ENCODE measurements around the gene LAMA5. TPM values are rescaled to one million over a fixed set of nuclear protein-coding genes. Genes with fewer than 3 reads are reported as not detected.

The LAMA5 gene
- total and polyA plus RNA-seq, 5 donors from 2014 or later, result 0.30 to 0.91 TPM; not detected in 3

- Histone ChIP-seq H3K27me3 (ENCODE audit: control insufficient read depth, insufficient read depth, low read length) (no peaks in the 10 kb centered on the region), H3K4me3 (ENCODE audit: low read depth, low read length) (no peak overlapping the region), H3K9me3 (ENCODE audit: control insufficient read depth in 2 of 2, low read length in 2 of 2) (no peaks in the 10 kb centered on the region), H3K4me1 (ENCODE audit: control insufficient read depth, insufficient read depth, low read length, poor library complexity, severe bottlenecking) (no peaks in the 10 kb centered on the region), H3K27ac (ENCODE audit: insufficient read depth, low read length, poor library complexity, severe bottlenecking) (no peak overlapping the region), H3K36me3 (ENCODE audit: control insufficient read depth, insufficient read depth, low read length) (peaks cover 66% of the 10 kb centered on the region)
- H3K36me3 Mint-ChIP-seq, result peaks cover 30% of the 10 kb centered on the region
- H3K9me3 Mint-ChIP-seq, result no peaks in the 10 kb centered on the region
- no peaks in the 10 kb centered on the region for H3K27me3 Mint-ChIP-seq
- H3K4me1 Mint-ChIP-seq, result peaks cover 0 to 3% (median 1%) of the 10 kb centered on the region in 4 donors
- H3K4me3 Mint-ChIP-seq, result no peak overlapping the region
- no peak for ATAC-seq (ENCODE audit: low read depth in 2 of 2)
- no peak overlapping the region for H3K27ac Mint-ChIP-seq
- DNase-seq, result no peak
Observed at GRCh38 chr20:62269871-62270270, 97.2 kb downstream of the LAMA5 start.

GRCh38 chr20:62269378-62269777, 97.7 kb downstream of the LAMA5 start:
- H3K9me3 ChIP-seq (ENCODE audit: control insufficient read depth in 2 of 2, low read length in 2 of 2), result no peaks in the 10 kb centered on the region
- H3K27ac Mint-ChIP-seq, result no peak overlapping the region
- no peak overlapping the region for H3K27ac ChIP-seq (ENCODE audit: insufficient read depth, low read length, poor library complexity, severe bottlenecking)
- DNase-seq (no peak), ATAC-seq (ENCODE audit: low read depth in 2 of 2) (no peak)
- no peaks in the 10 kb centered on the region for H3K9me3 Mint-ChIP-seq
- no peak overlapping the region for H3K4me3 ChIP-seq (ENCODE audit: low read depth, low read length)
- H3K36me3 Mint-ChIP-seq, result peaks cover 30% of the 10 kb centered on the region
- H3K4me3 Mint-ChIP-seq, result no peak overlapping the region
- peaks cover 66% of the 10 kb centered on the region for H3K36me3 ChIP-seq (ENCODE audit: control insufficient read depth, insufficient read depth, low read length)
- H3K4me1 ChIP-seq (ENCODE audit: control insufficient read depth, insufficient read depth, low read length, poor library complexity, severe bottlenecking), result no peaks in the 10 kb centered on the region
- no peaks in the 10 kb centered on the region for H3K27me3 ChIP-seq (ENCODE audit: control insufficient read depth, insufficient read depth, low read length)
- H3K4me1 Mint-ChIP-seq, result peaks cover 0 to 3% (median 1%) of the 10 kb centered on the region in 4 donors
- no peaks in the 10 kb centered on the region for H3K27me3 Mint-ChIP-seq

- Mint-ChIP-seq H3K9me3 (no peaks in the 10 kb centered on the region), H3K27ac (no peak overlapping the region), H3K4me1 (peaks cover 0 to 3% (median 1%) of the 10 kb centered on the region in 4 donors), H3K36me3 (peaks cover 23% of the 10 kb centered on the region), H3K4me3 (no peak overlapping the region), H3K27me3 (no peaks in the 10 kb centered on the region)
- no peaks in the 10 kb centered on the region for H3K9me3 ChIP-seq (ENCODE audit: control insufficient read depth in 2 of 2, low read length in 2 of 2)
- ATAC-seq (ENCODE audit: low read depth in 2 of 2) (no peak), DNase-seq (no peak)
- H3K4me1 ChIP-seq (ENCODE audit: control insufficient read depth, insufficient read depth, low read length, poor library complexity, severe bottlenecking), result no peaks in the 10 kb centered on the region
- no peak overlapping the region for H3K4me3 ChIP-seq (ENCODE audit: low read depth, low read length)
- H3K36me3 ChIP-seq (ENCODE audit: control insufficient read depth, insufficient read depth, low read length), result peaks cover 64% of the 10 kb centered on the region
- no peaks in the 10 kb centered on the region for H3K27me3 ChIP-seq (ENCODE audit: control insufficient read depth, insufficient read depth, low read length)
- no peak overlapping the region for H3K27ac ChIP-seq (ENCODE audit: insufficient read depth, low read length, poor library complexity, severe bottlenecking)
Observed at GRCh38 chr20:62268228-62268900, 98.7 kb downstream of the LAMA5 start.

- Mint-ChIP-seq H3K4me1 (peaks cover 0 to 3% (median 1%) of the 10 kb centered on the region in 4 donors), H3K36me3 (peaks cover 17% of the 10 kb centered on the region), H3K9me3 (no peaks in the 10 kb centered on the region), H3K27ac (no peak overlapping the region), H3K4me3 (no peak overlapping the region), H3K27me3 (no peaks in the 10 kb centered on the region)
- ATAC-seq (ENCODE audit: low read depth in 2 of 2) (no peak), DNase-seq (no peak)
- Histone ChIP-seq H3K27me3 (ENCODE audit: control insufficient read depth, insufficient read depth, low read length) (no peaks in the 10 kb centered on the region), H3K4me3 (ENCODE audit: low read depth, low read length) (no peak overlapping the region), H3K9me3 (ENCODE audit: control insufficient read depth in 2 of 2, low read length in 2 of 2) (no peaks in the 10 kb centered on the region), H3K36me3 (ENCODE audit: control insufficient read depth, insufficient read depth, low read length) (peaks cover 61% of the 10 kb centered on the region), H3K4me1 (ENCODE audit: control insufficient read depth, insufficient read depth, low read length, poor library complexity, severe bottlenecking) (no peaks in the 10 kb centered on the region), H3K27ac (ENCODE audit: insufficient read depth, low read length, poor library complexity, severe bottlenecking) (no peak overlapping the region)
Observed at GRCh38 chr20:62267543-62267942, 99.6 kb downstream of the LAMA5 start.

- Mint-ChIP-seq H3K4me1 (peaks cover 0 to 3% (median 1%) of the 10 kb centered on the region in 4 donors), H3K9me3 (no peaks in the 10 kb centered on the region), H3K36me3 (peaks cover 17% of the 10 kb centered on the region), H3K4me3 (no peak overlapping the region), H3K27ac (no peak overlapping the region), H3K27me3 (no peaks in the 10 kb centered on the region)
- no peaks in the 10 kb centered on the region for H3K9me3 ChIP-seq (ENCODE audit: control insufficient read depth in 2 of 2, low read length in 2 of 2)
- no peak overlapping the region for H3K4me3 ChIP-seq (ENCODE audit: low read depth, low read length)
- DNase-seq (no peak), ATAC-seq (ENCODE audit: low read depth in 2 of 2) (no peak)
- H3K4me1 ChIP-seq (ENCODE audit: control insufficient read depth, insufficient read depth, low read length, poor library complexity, severe bottlenecking), result no peaks in the 10 kb centered on the region
- H3K27me3 ChIP-seq (ENCODE audit: control insufficient read depth, insufficient read depth, low read length), result no peaks in the 10 kb centered on the region
- no peak overlapping the region for H3K27ac ChIP-seq (ENCODE audit: insufficient read depth, low read length, poor library complexity, severe bottlenecking)
- peaks cover 61% of the 10 kb centered on the region for H3K36me3 ChIP-seq (ENCODE audit: control insufficient read depth, insufficient read depth, low read length)
Observed at GRCh38 chr20:62266851-62267250, 100.3 kb downstream of the LAMA5 start.

DNA sequence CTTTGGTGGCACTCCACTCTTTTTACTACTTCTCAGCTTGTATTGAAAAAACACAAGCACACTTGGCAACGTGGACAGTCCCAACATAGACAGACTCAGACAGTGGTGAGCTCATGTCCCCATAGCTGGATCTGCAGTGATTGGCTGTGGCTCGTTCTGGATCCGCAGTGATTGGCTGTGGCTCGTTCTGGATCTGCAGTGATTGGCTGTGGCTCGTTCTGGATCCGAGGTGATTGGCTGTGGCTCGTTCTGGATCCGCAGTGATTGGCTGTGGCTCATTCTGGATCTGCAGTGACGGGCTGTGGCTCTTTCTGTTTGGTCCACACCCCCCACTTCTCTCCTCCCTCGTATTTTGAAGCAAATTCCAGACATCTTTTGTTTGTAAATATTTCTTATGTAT, 100.8 kb downstream of the LAMA5 start:
- H3K9me3 Mint-ChIP-seq, result no peaks in the 10 kb centered on the region
- Histone ChIP-seq H3K4me3 (ENCODE audit: low read depth, low read length) (no peak overlapping the region), H3K27me3 (ENCODE audit: control insufficient read depth, insufficient read depth, low read length) (no peaks in the 10 kb centered on the region), H3K36me3 (ENCODE audit: control insufficient read depth, insufficient read depth, low read length) (peaks cover 63% of the 10 kb centered on the region), H3K9me3 (ENCODE audit: control insufficient read depth in 2 of 2, low read length in 2 of 2) (no peaks in the 10 kb centered on the region), H3K27ac (ENCODE audit: insufficient read depth, low read length, poor library complexity, severe bottlenecking) (no peak overlapping the region), H3K4me1 (ENCODE audit: control insufficient read depth, insufficient read depth, low read length, poor library complexity, severe bottlenecking) (no peaks in the 10 kb centered on the region)
- ATAC-seq (ENCODE audit: low read depth in 2 of 2) (no peak), DNase-seq (peak in 1 of 3 donors; percentile 16)
- peaks cover 22% of the 10 kb centered on the region for H3K36me3 Mint-ChIP-seq
- H3K4me3 Mint-ChIP-seq, result no peak overlapping the region
- no peak overlapping the region for H3K27ac Mint-ChIP-seq
- H3K27me3 Mint-ChIP-seq, result no peaks in the 10 kb centered on the region
- H3K4me1 Mint-ChIP-seq, result peaks cover 0 to 3% (median 1%) of the 10 kb centered on the region in 4 donors

GRCh38 chr20:62265365-62265764, 101.7 kb downstream of the LAMA5 start:
- no peak overlapping the region for H3K4me3 Mint-ChIP-seq
- Histone ChIP-seq H3K27ac (ENCODE audit: insufficient read depth, low read length, poor library complexity, severe bottlenecking) (no peak overlapping the region), H3K4me3 (ENCODE audit: low read depth, low read length) (no peak overlapping the region), H3K4me1 (ENCODE audit: control insufficient read depth, insufficient read depth, low read length, poor library complexity, severe bottlenecking) (no peaks in the 10 kb centered on the region), H3K36me3 (ENCODE audit: control insufficient read depth, insufficient read depth, low read length) (peaks cover 67% of the 10 kb centered on the region), H3K27me3 (ENCODE audit: control insufficient read depth, insufficient read depth, low read length) (no peaks in the 10 kb centered on the region), H3K9me3 (ENCODE audit: control insufficient read depth in 2 of 2, low read length in 2 of 2) (no peaks in the 10 kb centered on the region)
- H3K4me1 Mint-ChIP-seq, result peaks cover 0 to 3% (median 1%) of the 10 kb centered on the region in 4 donors
- no peaks in the 10 kb centered on the region for H3K27me3 Mint-ChIP-seq
- no peaks in the 10 kb centered on the region for H3K9me3 Mint-ChIP-seq
- H3K36me3 Mint-ChIP-seq, result peaks cover 24% of the 10 kb centered on the region
- peak overlapping the region in 2 of 3 donors; percentile 41 to 48 for H3K27ac Mint-ChIP-seq
- ATAC-seq (ENCODE audit: low read depth in 2 of 2), result no peak
- no peak for DNase-seq

- no peak for DNase-seq
- Mint-ChIP-seq H3K4me1 (peaks cover 0 to 5% (median 0%) of the 10 kb centered on the region in 4 donors), H3K27me3 (no peaks in the 10 kb centered on the region), H3K9me3 (no peaks in the 10 kb centered on the region), H3K4me3 (peak overlapping the region in 1 of 4 donors; percentile 38), H3K36me3 (peaks cover 32% of the 10 kb centered on the region), H3K27ac (no peak overlapping the region)
- no peak overlapping the region for H3K27ac ChIP-seq (ENCODE audit: insufficient read depth, low read length, poor library complexity, severe bottlenecking)
- H3K4me1 ChIP-seq (ENCODE audit: control insufficient read depth, insufficient read depth, low read length, poor library complexity, severe bottlenecking), result no peaks in the 10 kb centered on the region
- H3K36me3 ChIP-seq (ENCODE audit: control insufficient read depth, insufficient read depth, low read length), result peaks cover 84% of the 10 kb centered on the region
- H3K27me3 ChIP-seq (ENCODE audit: control insufficient read depth, insufficient read depth, low read length), result no peaks in the 10 kb centered on the region
- no peak overlapping the region for H3K4me3 ChIP-seq (ENCODE audit: low read depth, low read length)
- no peaks in the 10 kb centered on the region for H3K9me3 ChIP-seq (ENCODE audit: control insufficient read depth in 2 of 2, low read length in 2 of 2)
- no peak for ATAC-seq (ENCODE audit: low read depth in 2 of 2)
Observed at GRCh38 chr20:62263396-62263795, 103.7 kb downstream of the LAMA5 start.

Data from CD4-positive, CD25-positive, alpha-beta regulatory T cell (primary cell).